Right lobe of liver (tissue), 6 donors: Measurements from ENCODE around the gene AP3B2. TPM values are rescaled to one million over a fixed set of nuclear protein-coding genes. Genes with fewer than 3 reads are reported as not detected.

Source experiments
- ATAC-seq, 4 donors: fragments of 200-7000 bp; cut with Tn5 transposase; one replicate each; pipeline ENCODE4 v1.9.1; 2020; ENCODE audit warnings: mild to moderate bottlenecking in 4 of 4, moderate library complexity in 4 of 4
- DNase-seq, 3 donors: peaks; one replicate each; pipeline ENCODE4 v3.0.0-alpha.2; 2020
- H3K27ac ChIP-seq, 3 donors: fragments of 200-600 bp; one replicate each; pipeline ENCODE4 v1.8.0; 2022
- H3K27me3 ChIP-seq, 2 donors: fragments of 200-600 bp; one replicate each; pipeline ENCODE4 v1.8.0; 2022
- H3K36me3 ChIP-seq, 4 donors: fragments of 200-600 bp; sonication (generic) in 1 of 4; one replicate each; pipeline versions ENCODE4 v1.5.1 to v1.8.0; 2017 to 2022; ENCODE audit warnings: control low read depth in 1 of 4
- H3K4me1 ChIP-seq, 4 donors: fragments of 200-600 bp; sonication (generic) in 1 of 4; one replicate each; pipeline versions ENCODE4 v1.5.1 to v1.8.0; 2017 to 2022; ENCODE audit warnings: control low read depth in 1 of 4
- H3K4me3 ChIP-seq, 3 donors: fragments of 200-600 bp; one replicate each; pipeline ENCODE4 v1.8.0; 2022
- H3K9me3 ChIP-seq, 4 donors: fragments of 200-600 bp; sonication (generic) in 1 of 4; one replicate each; pipeline versions ENCODE4 v1.5.1 to v1.8.0; 2017 to 2022; ENCODE audit warnings: control low read depth in 1 of 4
- POLR2A ChIP-seq: fragments of 450-650 bp; IDR thresholded peaks from one replicate; pipeline ENCODE4 v1.6.1; 2017; ENCODE audit warnings: antibody characterized with exemption, mild to moderate bottlenecking
- WGBS: methylation state at CpG from one replicate; pipeline ENCODE4 v1.1.6; 2018; ENCODE audit warnings: low coverage, low lambda C conversion rate; ENCODE audit not compliant: insufficient coverage; ENCODE audit errors: missing lambda C conversion rate; 5-methylcytosine and 5-hydroxymethylcytosine counted together
- intact Hi-C, 2 donors: fragments of 100-400 bp; cut with DNase I; formaldehyde crosslinking; loops; one replicate each; pipeline versions ENCODE4 v1.11.2 to v1.14.1; 2022
- long read RNA-seq: library from polyadenylated mRNA; unstranded; transcript quantifications from one replicate; pipeline ENCODE4 v2.0.0, GENCODE V29; 2019
- total RNA-seq, 6 experiments: library from RNA; depleted of rRNA in 2 of 6; stranded (reverse); fragments of >200 nt in 2 of 6; fragmentation: NEBNext Ultra II Directional in 3 of 6; extraction: Animal tissue kit (Norgen Biotek cat#: 25700) in 3 of 6; gene quantifications; one replicate each; pipeline versions ENCODE4 v1.1.0 to v1.2.4, GENCODE V29; 2016 to 2023
- TF ChIP-seq, protein P1 (sequence below), 4 donors: fragments of 200-600 bp in 3 of 4; fragments of 450-650 bp in 1 of 4; IDR thresholded peaks; one replicate each; pipeline versions ENCODE4 v1.5.1 to v1.8.0; 2016 to 2022; ENCODE audit warnings: antibody characterized with exemption in 4 of 4, mild to moderate bottlenecking in 2 of 4
- donor health status: DM: no; HTN: yes; CAD: no.
- donor health status: DM: no; HTN: no; CAD: no.
- donor health status: DM: no; HTN: no; CAD: no.
- donor health status: DM: no; HTN: yes; CAD: no.
- donor health status: DM: no; HTN: yes; CAD: no.

The AP3B2 gene, protein sequence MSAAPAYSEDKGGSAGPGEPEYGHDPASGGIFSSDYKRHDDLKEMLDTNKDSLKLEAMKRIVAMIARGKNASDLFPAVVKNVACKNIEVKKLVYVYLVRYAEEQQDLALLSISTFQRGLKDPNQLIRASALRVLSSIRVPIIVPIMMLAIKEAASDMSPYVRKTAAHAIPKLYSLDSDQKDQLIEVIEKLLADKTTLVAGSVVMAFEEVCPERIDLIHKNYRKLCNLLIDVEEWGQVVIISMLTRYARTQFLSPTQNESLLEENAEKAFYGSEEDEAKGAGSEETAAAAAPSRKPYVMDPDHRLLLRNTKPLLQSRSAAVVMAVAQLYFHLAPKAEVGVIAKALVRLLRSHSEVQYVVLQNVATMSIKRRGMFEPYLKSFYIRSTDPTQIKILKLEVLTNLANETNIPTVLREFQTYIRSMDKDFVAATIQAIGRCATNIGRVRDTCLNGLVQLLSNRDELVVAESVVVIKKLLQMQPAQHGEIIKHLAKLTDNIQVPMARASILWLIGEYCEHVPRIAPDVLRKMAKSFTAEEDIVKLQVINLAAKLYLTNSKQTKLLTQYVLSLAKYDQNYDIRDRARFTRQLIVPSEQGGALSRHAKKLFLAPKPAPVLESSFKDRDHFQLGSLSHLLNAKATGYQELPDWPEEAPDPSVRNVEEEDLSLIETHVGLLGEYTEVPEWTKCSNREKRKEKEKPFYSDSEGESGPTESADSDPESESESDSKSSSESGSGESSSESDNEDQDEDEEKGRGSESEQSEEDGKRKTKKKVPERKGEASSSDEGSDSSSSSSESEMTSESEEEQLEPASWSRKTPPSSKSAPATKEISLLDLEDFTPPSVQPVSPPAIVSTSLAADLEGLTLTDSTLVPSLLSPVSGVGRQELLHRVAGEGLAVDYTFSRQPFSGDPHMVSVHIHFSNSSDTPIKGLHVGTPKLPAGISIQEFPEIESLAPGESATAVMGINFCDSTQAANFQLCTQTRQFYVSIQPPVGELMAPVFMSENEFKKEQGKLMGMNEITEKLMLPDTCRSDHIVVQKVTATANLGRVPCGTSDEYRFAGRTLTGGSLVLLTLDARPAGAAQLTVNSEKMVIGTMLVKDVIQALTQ
- under 1 TPM in 1 of 6 experiments, not detected in 5; 0.12 TPM for total RNA-seq
- long read RNA-seq, result 0 reads

DNA sequence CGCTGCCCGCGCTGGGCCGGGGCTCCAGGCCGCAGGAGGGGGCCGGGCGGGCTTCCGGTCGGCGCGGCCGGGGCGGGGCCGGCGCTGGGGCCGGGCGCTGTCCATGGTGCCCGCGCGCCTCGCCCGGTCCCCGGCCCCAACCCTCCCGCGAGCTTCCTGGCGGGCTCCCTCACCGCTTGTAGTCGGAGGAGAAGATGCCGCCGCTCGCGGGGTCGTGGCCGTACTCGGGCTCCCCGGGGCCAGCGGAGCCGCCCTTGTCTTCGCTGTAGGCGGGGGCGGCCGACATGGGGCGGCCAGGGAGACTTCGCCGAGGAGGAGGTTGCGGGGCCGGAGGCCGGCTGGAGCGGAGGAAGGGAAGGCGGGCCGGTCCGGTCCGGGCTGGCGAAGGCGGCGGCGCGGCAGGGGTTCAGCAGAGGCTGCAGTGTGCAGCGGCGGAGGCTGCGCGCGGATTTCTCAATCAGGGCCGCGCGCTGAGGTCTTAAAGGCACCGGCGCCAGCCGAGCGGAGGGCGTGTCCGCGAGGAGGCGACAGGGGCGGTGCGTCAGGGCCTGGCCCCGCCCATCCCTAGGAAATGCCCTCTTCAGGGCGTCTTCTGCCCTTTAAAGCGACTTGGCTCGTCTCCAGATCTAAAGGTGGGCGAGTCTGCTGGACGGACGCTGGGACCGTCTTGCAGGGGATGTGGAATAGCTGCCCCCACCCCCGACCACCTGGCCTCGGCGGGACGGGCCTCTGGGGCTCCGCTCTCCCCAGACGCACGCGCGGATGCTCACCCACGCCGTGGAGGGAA, at the start of gene AP3B2:
TSS of gene AP3B2 (minus strand) at position 455 of the 787 bp plus-strand sequence. CDS start at position 286, 169 bp downstream.
- intact Hi-C loops, result no loop called here
- H3K36me3 ChIP-seq, result no peaks in the 10 kb centered on the region
- H3K4me3 ChIP-seq, result peak within 1 kb of the TSS; percentile 48 to 68 (median 56)
- no peak within 1 kb of the TSS for H3K27ac ChIP-seq
- no peak for TF ChIP-seq POLR2A
- TF ChIP-seq, protein P1, sequence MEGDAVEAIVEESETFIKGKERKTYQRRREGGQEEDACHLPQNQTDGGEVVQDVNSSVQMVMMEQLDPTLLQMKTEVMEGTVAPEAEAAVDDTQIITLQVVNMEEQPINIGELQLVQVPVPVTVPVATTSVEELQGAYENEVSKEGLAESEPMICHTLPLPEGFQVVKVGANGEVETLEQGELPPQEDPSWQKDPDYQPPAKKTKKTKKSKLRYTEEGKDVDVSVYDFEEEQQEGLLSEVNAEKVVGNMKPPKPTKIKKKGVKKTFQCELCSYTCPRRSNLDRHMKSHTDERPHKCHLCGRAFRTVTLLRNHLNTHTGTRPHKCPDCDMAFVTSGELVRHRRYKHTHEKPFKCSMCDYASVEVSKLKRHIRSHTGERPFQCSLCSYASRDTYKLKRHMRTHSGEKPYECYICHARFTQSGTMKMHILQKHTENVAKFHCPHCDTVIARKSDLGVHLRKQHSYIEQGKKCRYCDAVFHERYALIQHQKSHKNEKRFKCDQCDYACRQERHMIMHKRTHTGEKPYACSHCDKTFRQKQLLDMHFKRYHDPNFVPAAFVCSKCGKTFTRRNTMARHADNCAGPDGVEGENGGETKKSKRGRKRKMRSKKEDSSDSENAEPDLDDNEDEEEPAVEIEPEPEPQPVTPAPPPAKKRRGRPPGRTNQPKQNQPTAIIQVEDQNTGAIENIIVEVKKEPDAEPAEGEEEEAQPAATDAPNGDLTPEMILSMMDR (IDR thresholded peaks at IDR 0.05), result no peak
- peaks cover 0 to 7% (median 3%) of the 10 kb centered on the region in 4 donors for H3K4me1 ChIP-seq
- H3K9me3 ChIP-seq, result no peaks in the 10 kb centered on the region
- 2% methylated on average over 6 of the region's 95 CpGs for WGBS
- ATAC-seq, result peak; percentile 88 to 98 (median 93)
- peak in 2 of 3 donors; percentile 53 to 67 for DNase-seq
- no peaks in the 10 kb centered on the region for H3K27me3 ChIP-seq

DNA sequence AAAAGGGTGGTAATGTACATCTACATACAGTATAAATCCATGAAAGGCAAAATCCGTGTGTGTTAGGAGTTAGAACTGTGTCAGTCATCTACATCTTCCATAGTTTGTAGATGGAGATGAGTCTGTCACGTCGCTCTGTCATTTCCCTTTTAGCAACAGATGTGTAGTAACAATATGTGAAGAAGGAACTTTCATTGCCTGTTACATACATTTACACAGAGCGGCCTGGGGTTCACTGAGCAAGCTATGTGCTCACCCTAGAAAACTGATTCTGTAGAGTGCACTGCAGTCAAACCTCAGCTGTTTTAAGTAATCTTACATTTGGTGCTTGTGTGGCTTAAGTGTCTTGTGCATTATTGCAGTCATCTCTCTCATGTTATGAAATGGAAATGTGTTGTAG, 41.6 kb upstream of the AP3B2 start:
- no peak for TF ChIP-seq POLR2A
- TF ChIP-seq, protein P1 (IDR thresholded peaks at IDR 0.05), result no peak
- H3K36me3 ChIP-seq, result peaks cover 0 to 21% (median 5%) of the 10 kb centered on the region in 4 donors
- intact Hi-C loops, result loop anchor here in 1 of 2 donors (10.0 kb wide), 1 partner anchor 253 kb away; no protein-coding TSS in a partner anchor
- no peak overlapping the region for H3K27ac ChIP-seq
- ATAC-seq (no peak), DNase-seq (no peak)
- peaks cover 0 to 15% (median 3%) of the 10 kb centered on the region in 4 donors for H3K4me1 ChIP-seq
- H3K9me3 ChIP-seq, result no peaks in the 10 kb centered on the region
- no peaks in the 10 kb centered on the region for H3K27me3 ChIP-seq
- peak overlapping the region; percentile 79 to 96 (median 87) for H3K4me3 ChIP-seq
- WGBS, result 37% methylated on average over 3 of the region's 4 CpGs

DNA sequence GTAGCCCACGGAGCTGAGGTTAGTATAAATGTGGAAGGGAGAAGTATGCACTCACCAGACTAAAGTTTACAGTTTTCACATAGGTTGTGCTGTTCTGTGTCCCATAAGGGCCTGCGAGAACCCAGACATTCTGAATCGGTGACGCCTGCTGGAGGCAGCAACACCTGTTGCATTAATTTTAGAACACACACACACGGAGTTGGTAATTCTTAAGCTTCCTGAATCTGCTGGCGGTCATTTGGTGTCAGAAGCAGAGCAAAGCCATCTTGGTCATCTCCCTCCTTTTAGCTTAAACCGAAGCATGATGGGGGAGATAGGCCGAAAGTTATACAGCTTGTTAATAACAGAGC, 41.1 kb upstream of the AP3B2 start:
- Histone ChIP-seq H3K9me3 (no peaks in the 10 kb centered on the region), H3K36me3 (peaks cover 0 to 16% (median 2%) of the 10 kb centered on the region in 4 donors), H3K4me1 (peaks cover 0 to 15% (median 3%) of the 10 kb centered on the region in 4 donors), H3K27me3 (no peaks in the 10 kb centered on the region), H3K27ac (peak overlapping the region; percentile 76 to 82 (median 81)), H3K4me3 (peak overlapping the region; percentile 79 to 96 (median 87))
- WGBS, result 3% methylated on average over 6 of the region's 8 CpGs
- TF ChIP-seq, protein P1 (IDR thresholded peaks at IDR 0.05), result no peak
- no peak for TF ChIP-seq POLR2A
- intact Hi-C loops, result loop anchor here in 1 of 2 donors (10.0 kb wide), 1 partner anchor 254 kb away; no protein-coding TSS in a partner anchor
- ATAC-seq, result peak; percentile 4 to 28 (median 18)
- no peak for DNase-seq
